Left cardiac atrium (tissue), 4 donors: Measurements from ENCODE around the gene TSPAN16. TPM values are rescaled to one million over a fixed set of nuclear protein-coding genes. Genes with fewer than 3 reads are reported as not detected.
A peak's percentile ranks its signal among the peaks of the same experiment; 100 is the strongest.

Source experiments
- ATAC-seq, 2 donors: fragments of 200-7000 bp; cut with Tn5 transposase; one replicate each; pipeline ENCODE4 v1.9.1; 2020; ENCODE audit warnings: mild to moderate bottlenecking in 2 of 2, moderate library complexity in 2 of 2
- DNase-seq: peaks from one replicate; pipeline ENCODE4 v3.0.0-alpha.2; 2020
- intact Hi-C, 2 donors: fragments of 100-400 bp; cut with DNase I; formaldehyde crosslinking; loops; one replicate each; pipeline versions ENCODE4 v1.14.1 to v1.15.1; 2022 to 2023
- total RNA-seq, 2 donors: library from RNA; stranded (reverse); fragmentation: NEBNext Ultra II Directional; extraction: Animal tissue kit (Norgen Biotek cat#: 25700); gene quantifications; one replicate each; pipeline ENCODE4 v1.2.1, GENCODE V29; 2021
- donor health status: DM: no; HTN: yes; CAD: no.
- donor health status: DM: no; HTN: yes; CAD: no; lungs with severe emphysema.
- donor health status: DM: yes; HTN: yes; CAD: no.
- donor health status: Dilated cardiomyopathy.

Gene TSPAN16
- total RNA-seq, 2 donors from 2014 or later = not detected

- intact Hi-C loops = no loop called here
- no peak for ATAC-seq
- DNase-seq = peak; percentile 43
Measured at GRCh38 chr19:11265785-11266236, 30.1 kb upstream of the TSPAN16 start.

- ATAC-seq (no peak), DNase-seq (no peak)
- intact Hi-C loops = no loop called here
Measured at GRCh38 chr19:11267316-11268085, 28.5 kb upstream of the TSPAN16 start.

- intact Hi-C loops = no loop called here
Measured at GRCh38 chr19:11268783-11269267, 27.1 kb upstream of the TSPAN16 start.

GRCh38 chr19:11269408-11269807 is 26.6 kb upstream of the TSPAN16 start:
- intact Hi-C loops = no loop called here
- no peak for DNase-seq
- ATAC-seq = no peak

More at GRCh38 chr19:11268783-11269267, 27.1 kb upstream of the TSPAN16 start:
- DNase-seq (peak; percentile 87), ATAC-seq (peak; percentile 85)

- intact Hi-C loops = no loop called here
- ATAC-seq = no peak
- DNase-seq = no peak
Measured at GRCh38 chr19:11273296-11273695, 22.7 kb upstream of the TSPAN16 start.

- intact Hi-C loops = no loop called here
- ATAC-seq = no peak
- DNase-seq = no peak
Measured at GRCh38 chr19:11273989-11274388, 22.0 kb upstream of the TSPAN16 start.

- no peak for ATAC-seq
- intact Hi-C loops = no loop called here
- no peak for DNase-seq
Measured at GRCh38 chr19:11274533-11275086, 21.4 kb upstream of the TSPAN16 start.

- intact Hi-C loops = no loop called here
- ATAC-seq (peak; percentile 78 to 82), DNase-seq (peak; percentile 47)
Measured at GRCh38 chr19:11278670-11279069, 17.3 kb upstream of the TSPAN16 start.

GRCh38 chr19:11279505-11280236 is 16.3 kb upstream of the TSPAN16 start:
- ATAC-seq (no peak), DNase-seq (no peak)
- intact Hi-C loops = no loop called here

- ATAC-seq = no peak
- DNase-seq = no peak
- intact Hi-C loops = no loop called here
Measured at GRCh38 chr19:11281356-11282049, 14.5 kb upstream of the TSPAN16 start.

GRCh38 chr19:11284515-11284914 is 11.4 kb upstream of the TSPAN16 start:
- DNase-seq (no peak), ATAC-seq (no peak)
- intact Hi-C loops = no loop called here

- ATAC-seq (peak; percentile 82 to 84), DNase-seq (peak; percentile 44)
- intact Hi-C loops = no loop called here
Measured at GRCh38 chr19:11286312-11286974, 9.5 kb upstream of the TSPAN16 start.

- no peak for ATAC-seq
- no peak for DNase-seq
- intact Hi-C loops = no loop called here
Measured at GRCh38 chr19:11288349-11288748, 7.6 kb upstream of the TSPAN16 start.

GRCh38 chr19:11290256-11290655 is 5.7 kb upstream of the TSPAN16 start:
- intact Hi-C loops = loop anchor here in 1 of 2 donors (10.0 kb wide), 1 partner anchor 195 kb away; the partner anchor contains the start of gene ELAVL3
- ATAC-seq = no peak
- no peak for DNase-seq

- intact Hi-C loops = loop anchor here in 1 of 2 donors (10.0 kb wide), 1 partner anchor 193 kb away; the partner anchor contains the start of gene ELAVL3
- ATAC-seq = no peak
- no peak for DNase-seq
Measured at GRCh38 chr19:11291415-11291814, 4.5 kb upstream of the TSPAN16 start.

- DNase-seq (no peak), ATAC-seq (no peak)
- intact Hi-C loops = loop anchor here in 1 of 2 donors (10.0 kb wide), 1 partner anchor 193 kb away; the partner anchor contains the start of gene ELAVL3
Measured at GRCh38 chr19:11291991-11292390, 4.0 kb upstream of the TSPAN16 start.

GRCh38 chr19:11293433-11294389 is 2.2 kb upstream of the TSPAN16 start:
- ATAC-seq = peak; percentile 96 to 99
- peak; percentile 97 for DNase-seq
- intact Hi-C loops = loop anchor here in 1 of 2 donors (10.0 kb wide), 1 partner anchor 191 kb away; the partner anchor contains the start of gene ELAVL3
